Measurements from ENCODE around the gene KLF7.

DNA sequence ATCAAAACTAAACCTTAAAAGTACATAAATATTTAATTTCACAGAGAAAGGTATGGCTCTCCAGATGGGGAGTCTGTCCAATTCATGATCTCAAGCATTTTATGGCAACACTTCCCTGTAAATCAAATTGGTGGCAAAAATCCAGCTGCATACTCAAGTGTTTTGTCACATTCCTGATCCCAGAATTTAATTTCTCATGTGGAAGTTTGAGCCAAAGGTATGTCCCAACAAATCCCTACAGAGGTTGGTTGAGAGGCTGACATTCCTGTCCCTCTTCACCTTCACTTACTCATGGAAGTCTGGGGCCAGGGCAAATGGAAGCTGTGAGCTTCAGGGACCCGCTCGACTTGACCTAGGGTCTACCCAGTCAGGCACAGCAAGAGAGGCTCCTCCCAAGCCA is 17.7 kb downstream of the KLF7 start:
- TF ChIP-seq, protein P1, sequence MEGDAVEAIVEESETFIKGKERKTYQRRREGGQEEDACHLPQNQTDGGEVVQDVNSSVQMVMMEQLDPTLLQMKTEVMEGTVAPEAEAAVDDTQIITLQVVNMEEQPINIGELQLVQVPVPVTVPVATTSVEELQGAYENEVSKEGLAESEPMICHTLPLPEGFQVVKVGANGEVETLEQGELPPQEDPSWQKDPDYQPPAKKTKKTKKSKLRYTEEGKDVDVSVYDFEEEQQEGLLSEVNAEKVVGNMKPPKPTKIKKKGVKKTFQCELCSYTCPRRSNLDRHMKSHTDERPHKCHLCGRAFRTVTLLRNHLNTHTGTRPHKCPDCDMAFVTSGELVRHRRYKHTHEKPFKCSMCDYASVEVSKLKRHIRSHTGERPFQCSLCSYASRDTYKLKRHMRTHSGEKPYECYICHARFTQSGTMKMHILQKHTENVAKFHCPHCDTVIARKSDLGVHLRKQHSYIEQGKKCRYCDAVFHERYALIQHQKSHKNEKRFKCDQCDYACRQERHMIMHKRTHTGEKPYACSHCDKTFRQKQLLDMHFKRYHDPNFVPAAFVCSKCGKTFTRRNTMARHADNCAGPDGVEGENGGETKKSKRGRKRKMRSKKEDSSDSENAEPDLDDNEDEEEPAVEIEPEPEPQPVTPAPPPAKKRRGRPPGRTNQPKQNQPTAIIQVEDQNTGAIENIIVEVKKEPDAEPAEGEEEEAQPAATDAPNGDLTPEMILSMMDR (conservative IDR thresholded peaks at IDR 0.05 in 1 of 2, IDR thresholded peaks at IDR 0.05 in 1 of 2; ENCODE audit: low read depth in 1 of 2, low read length in 2 of 2) = no peak
- TF ChIP-seq EZH2 (IDR thresholded peaks at IDR 0.05; ENCODE audit: low read length, missing control alignments) = no peak

Data from fibroblast of lung (primary cell).